ENCODE results near the gene ETV6. TPM values are rescaled to one million over a fixed set of nuclear protein-coding genes. Genes with fewer than 3 reads are reported as not detected.

The ETV6 gene
- polyA plus RNA-seq, 4 donors = 13.3 to 15.2 (median 14.0) TPM

- DNase-seq (ENCODE audit: low read depth in 4 of 4, low spot score in 3 of 4) = no peak
These were observed 6.7 kb upstream of the ETV6 start for GRCh38 chr12:11642785-11643184.

DNA sequence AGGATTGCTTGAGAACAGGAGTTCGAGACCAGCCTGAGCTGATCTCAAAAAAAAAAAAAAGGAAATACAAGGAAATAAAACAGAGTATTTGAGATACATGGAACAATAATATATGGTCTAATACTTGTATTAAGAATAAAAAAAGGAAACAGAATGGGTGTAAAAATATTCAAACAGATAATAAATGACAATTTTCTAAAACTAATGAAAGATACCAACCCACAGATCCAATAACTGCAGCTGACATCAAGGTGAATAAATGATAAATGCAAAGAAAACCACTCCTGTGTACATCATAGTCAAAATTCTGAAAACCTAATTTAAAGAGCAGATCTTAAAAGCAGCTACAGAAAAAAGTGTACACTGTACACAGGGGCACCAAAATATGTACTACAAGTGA, 4.1 kb upstream of the ETV6 start:
- no peak for DNase-seq (ENCODE audit: low read depth in 4 of 4, low spot score in 3 of 4)

DNA sequence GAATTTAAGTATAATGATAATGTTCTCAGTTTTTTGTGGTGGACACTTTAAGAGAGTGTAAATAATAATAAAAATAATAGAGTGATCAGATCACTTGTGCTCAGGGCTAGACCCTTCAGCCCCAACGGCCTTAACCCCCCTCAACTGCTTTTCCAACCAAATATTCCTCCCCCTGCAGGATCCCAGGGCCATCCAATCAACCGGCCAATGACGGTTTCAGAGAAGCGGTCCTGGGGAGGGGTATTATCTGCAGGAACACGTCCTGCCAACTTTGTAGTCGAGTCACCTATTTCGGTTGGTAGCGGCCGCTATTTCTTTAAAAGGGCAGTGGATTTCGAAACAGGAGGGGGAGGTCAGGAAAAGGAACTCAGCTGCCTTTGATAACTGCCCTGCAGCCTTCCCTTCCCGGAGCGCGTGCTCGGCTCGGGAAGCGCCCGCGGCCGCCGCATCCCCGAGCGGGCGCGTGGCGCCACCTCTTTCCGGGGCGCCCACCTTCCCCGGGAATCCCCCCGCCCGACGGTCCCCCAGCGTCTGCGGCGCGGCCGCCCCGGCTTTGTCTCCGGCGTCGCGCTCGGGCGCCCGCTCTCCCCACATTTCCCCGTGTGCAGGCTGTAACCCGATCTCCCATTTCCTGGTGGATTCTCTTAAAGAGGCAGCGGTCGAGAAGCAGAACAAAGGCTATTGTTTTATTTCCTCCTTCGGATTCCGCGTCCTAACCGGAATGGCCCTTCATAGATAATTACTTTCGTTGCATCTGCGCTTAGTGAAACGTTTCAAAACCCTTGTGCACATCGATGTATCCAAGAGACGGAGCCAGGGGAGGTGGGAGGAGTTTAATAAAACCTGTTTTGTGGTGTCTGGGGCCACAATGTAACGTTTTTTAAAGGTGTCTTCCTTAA, 711 bp upstream of the ETV6 start:
- peak; percentile 73 to 82 (median 74) for DNase-seq (ENCODE audit: low read depth in 4 of 4, low spot score in 3 of 4)

DNA sequence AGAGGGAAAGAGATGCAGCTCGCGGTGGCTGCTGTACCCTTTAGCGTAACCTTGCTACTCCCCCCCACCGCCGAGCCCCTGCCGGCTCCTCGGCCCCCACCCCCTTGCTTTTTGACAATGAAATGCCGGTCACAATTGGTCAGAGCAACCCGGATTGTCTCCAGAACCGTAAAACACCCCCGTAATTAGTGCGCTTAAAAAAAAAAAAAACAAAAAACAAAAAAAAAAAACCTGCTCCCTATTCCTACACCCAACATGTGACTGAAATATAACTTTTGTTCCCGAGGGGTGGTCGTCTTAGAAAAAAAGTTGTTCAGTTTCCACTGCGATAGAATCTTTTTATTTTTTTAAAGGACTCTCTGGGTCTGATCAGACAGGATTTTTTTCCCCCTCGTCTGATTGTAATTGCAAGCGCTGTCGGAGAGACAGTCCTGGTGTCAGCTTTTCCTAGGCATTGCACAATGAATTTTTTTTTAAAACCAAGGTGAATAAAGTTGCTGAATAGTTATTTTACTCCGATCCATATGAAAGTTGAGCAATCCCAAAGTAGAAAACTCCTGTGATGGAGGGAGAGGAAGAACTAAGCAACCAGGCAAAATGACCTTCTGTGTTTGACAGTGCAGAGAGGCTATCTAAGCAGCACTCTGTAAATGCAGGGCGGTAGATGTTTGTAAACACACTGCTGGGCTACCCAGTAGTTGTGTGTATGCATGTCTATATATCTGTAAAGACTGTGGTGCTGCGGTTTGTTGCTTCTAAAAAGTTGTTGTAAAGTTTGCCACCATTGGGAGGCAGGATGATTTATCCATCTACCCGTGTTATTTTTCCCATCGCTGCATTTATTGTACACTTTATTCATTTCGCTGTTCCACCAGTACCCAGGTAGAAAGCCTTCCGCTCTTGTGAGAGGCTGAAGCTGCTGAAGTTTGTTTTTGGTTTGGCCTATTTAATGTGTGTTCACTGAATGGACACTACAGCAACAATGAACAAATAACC, 1.1 kb downstream of the ETV6 start:
- peak in 1 of 4 donors; percentile 34 for DNase-seq (ENCODE audit: low read depth in 4 of 4, low spot score in 3 of 4)

GRCh38 chr12:11651381-11651780, 1.9 kb downstream of the ETV6 start:
- DNase-seq (ENCODE audit: low read depth in 4 of 4, low spot score in 3 of 4) = no peak

DNA sequence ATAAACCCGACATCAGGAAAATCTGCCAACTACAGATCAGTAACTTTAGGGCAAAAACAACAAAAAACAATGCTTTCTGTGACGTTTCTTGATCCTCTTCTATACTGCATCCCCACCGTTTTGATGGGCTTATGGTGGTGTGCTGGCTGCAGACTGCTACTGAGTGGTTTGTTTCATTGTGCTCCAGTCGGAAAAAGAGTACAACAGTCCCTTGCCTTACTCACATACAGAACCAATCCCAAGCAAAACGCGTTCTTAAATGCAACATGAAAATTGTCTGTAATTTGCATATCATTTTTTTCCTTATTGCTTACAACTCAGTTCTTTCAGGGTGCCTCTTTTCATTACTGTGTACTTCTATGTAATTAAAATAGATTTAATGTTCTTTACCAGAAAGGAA, 2.3 kb downstream of the ETV6 start:
- no peak for DNase-seq (ENCODE audit: low read depth in 4 of 4, low spot score in 3 of 4)

- peak in 1 of 4 donors; percentile 37 for DNase-seq (ENCODE audit: low read depth in 4 of 4, low spot score in 3 of 4)
These were observed 3.0 kb downstream of the ETV6 start for GRCh38 chr12:11652351-11653040.

GRCh38 chr12:11653215-11653753, 3.8 kb downstream of the ETV6 start:
- DNase-seq (ENCODE audit: low read depth in 4 of 4, low spot score in 3 of 4) = no peak

- DNase-seq (ENCODE audit: low read depth in 4 of 4, low spot score in 3 of 4) = no peak
These were observed 4.9 kb downstream of the ETV6 start for GRCh38 chr12:11654338-11654737.

- DNase-seq (ENCODE audit: low read depth in 4 of 4, low spot score in 3 of 4) = no peak
These were observed 5.3 kb downstream of the ETV6 start for GRCh38 chr12:11654802-11655201.

DNA sequence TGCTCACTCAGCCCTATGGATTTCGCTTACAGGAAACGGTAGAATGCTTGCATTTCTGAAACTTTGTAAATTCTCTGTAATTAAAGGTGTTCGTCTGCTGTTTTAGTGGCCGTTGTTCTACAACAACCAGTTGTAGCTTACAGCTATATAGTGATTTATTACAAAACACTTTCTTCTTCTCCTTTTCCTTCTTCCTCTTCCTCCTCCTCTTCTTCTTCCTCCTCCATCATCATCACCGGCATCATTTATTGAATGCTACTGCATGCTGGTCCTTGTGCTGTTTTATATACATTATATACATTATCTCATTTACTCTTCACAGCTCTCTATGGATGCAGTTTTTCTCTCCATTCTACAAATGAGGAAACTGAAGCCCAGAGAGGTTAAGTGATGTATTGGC, 6.4 kb downstream of the ETV6 start:
- DNase-seq (ENCODE audit: low read depth in 4 of 4, low spot score in 3 of 4) = no peak

GRCh38 chr12:11656550-11656949, 7.1 kb downstream of the ETV6 start:
- DNase-seq (ENCODE audit: low read depth in 4 of 4, low spot score in 3 of 4) = no peak

DNA sequence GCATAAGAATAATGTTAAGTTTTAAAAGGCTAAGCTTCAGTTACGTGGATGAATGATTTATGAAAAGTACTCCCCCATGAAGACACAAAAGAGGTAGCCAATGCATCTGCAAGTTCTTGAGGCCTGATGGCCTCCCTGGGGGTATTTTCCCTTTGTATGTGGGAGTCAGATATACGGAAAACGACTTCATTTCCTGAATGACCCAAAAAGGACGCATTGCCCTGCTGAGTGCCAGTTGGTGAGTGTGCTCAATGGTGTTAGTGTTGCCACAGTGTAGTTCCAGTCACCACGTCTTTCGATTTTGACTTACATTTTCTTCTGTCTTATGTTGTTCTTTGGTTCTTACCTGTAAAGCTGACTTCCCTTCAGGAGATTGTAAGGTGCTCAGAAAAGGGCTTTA, 8.0 kb downstream of the ETV6 start:
- no peak for DNase-seq (ENCODE audit: low read depth in 4 of 4, low spot score in 3 of 4)

DNA sequence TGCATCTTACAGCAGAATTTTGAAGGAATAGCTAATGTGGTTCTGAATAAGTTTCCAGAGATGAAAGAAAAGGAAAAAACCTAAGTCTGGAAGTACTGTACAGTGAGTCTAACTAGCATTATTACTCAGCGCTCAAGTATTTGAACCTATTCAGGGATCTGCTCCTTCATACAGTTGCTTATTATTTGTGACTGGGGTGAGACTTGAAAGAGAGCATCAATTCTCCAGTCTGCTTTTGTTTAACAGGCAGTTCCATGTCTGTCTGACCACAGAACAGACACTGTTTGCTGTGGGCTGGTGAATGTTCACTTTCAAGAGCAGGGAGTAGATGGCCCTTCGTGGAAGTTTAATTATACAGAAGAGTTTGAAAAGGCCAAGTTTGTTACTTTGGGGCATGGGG, 9.3 kb downstream of the ETV6 start:
- no peak for DNase-seq (ENCODE audit: low read depth in 4 of 4, low spot score in 3 of 4)

- DNase-seq (ENCODE audit: low read depth in 4 of 4, low spot score in 3 of 4) = no peak
These were observed 11.2 kb downstream of the ETV6 start for GRCh38 chr12:11660624-11661023.

- no peak for DNase-seq (ENCODE audit: low read depth in 4 of 4, low spot score in 3 of 4)
These were observed 12.1 kb downstream of the ETV6 start for GRCh38 chr12:11661491-11662089.

DNA sequence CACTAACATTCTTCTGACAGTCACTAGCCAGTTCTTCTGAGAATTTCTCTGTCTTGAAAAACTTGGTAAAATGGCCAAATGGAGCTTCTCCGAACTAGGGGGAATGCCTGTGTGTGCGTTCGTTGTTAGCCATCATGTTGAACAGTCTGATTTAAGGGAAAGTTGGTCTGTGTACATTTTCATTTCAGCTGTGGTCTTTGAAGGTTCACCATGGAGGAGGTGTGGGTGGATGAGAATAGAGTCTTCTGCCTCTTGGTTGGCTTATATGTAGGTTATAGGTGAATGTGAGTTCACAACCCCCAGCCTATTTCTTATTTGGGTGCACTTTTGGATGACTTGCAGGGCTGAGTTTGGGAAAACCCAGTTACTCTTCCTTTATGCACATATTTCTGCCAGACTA, 12.9 kb downstream of the ETV6 start:
- DNase-seq (ENCODE audit: low read depth in 4 of 4, low spot score in 3 of 4) = no peak

DNA sequence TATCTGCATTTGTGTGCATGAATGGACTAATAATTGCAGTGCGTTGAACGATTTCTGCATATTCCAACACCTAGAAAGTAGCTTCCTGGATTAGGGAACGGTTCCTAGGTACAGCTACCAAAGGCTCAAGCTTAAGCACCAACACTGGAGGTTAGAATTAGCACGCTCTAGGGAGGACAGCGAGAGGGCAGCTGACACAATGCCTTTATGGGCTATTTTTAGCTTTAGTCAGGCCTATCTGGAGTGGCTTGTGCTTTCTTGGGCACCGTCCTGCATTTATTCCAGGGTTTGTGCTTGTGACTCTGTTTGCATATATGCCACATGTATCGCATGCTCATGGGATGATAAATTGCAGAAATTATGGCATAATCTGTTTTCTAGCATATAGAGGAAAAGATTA, 13.7 kb downstream of the ETV6 start:
- DNase-seq (ENCODE audit: low read depth in 4 of 4, low spot score in 3 of 4) = no peak

DNA sequence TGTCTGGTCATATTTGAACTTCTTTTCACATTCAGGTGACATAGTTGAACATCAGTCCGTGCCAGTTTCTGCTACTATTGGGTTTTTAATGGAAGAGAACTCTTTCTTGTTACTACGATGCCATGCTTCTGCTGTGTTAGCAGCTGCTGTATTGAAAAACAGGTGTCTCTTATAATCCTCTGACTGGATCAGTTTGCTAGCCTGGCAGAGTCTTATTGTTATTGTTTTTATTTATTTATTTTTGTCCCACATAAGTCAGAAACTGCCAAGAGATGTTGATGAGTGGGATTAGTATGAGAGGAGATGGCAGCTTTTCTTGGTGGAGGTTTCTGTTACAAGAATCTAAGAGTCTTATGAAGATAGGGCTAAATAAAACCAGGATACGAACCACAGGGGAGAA, 14.6 kb downstream of the ETV6 start:
- no peak for DNase-seq (ENCODE audit: low read depth in 4 of 4, low spot score in 3 of 4)
